Measurements from ENCODE around the gene TMEM214. TPM values are rescaled to one million over a fixed set of nuclear protein-coding genes. Genes with fewer than 3 reads are reported as not detected.

TMEM214 gene
- total and polyA plus RNA-seq, 2 of the 8 experiments (the other 6 are each of a cell fraction or from before 2014, with no cell fraction given), result 49.7 to 71.0 TPM

DNA sequence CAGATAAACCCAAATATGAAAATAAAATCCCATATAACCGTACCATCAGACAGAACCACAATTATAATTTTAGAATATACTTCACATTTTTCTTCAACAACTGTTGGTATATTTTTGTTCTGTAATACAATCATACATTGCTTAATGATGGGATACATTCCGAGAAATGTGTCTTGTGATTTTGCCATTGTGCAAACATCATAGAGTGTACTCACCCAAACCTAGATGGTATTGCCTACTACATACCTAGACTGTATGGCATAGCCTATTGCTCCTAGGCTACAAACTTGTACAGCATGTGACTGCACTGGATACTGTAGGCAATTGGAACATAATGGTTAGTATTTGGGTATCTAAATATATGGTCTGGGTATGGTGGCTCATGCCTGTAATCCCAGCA lies 31.8 kb upstream of the TMEM214 start:
- Histone ChIP-seq H3K4me2 (ENCODE audit: insufficient read depth in 1 of 2, low read depth in 2 of 2, low read length in 2 of 2) (no peak overlapping the region), H3K23me2 (ENCODE audit: low read depth, low read length) (no peaks in the 10 kb centered on the region), H4K8ac (ENCODE audit: extremely low read depth, insufficient read depth, low read length) (no peak overlapping the region), H4K20me1 (replicated peaks in 1 of 2; ENCODE audit: control insufficient read depth in 1 of 2, insufficient read depth in 2 of 2, low read length in 2 of 2) (no peaks in the 10 kb centered on the region), H2AK5ac (ENCODE audit: low read depth, low read length) (no peak overlapping the region), H3K4ac (replicated peaks; ENCODE audit: insufficient read length, low read depth, low read length) (no peak overlapping the region), H3K14ac (ENCODE audit: insufficient read length) (no peak overlapping the region), H2BK5ac (ENCODE audit: low read depth, low read length) (no peak overlapping the region), H3K27ac (ENCODE audit: low read depth, low read length) (no peak overlapping the region), H3K23ac (ENCODE audit: insufficient read length) (no peak overlapping the region), H4K5ac (ENCODE audit: insufficient read length, low read depth, low read length) (no peak overlapping the region), H4K91ac (replicated peaks; ENCODE audit: insufficient read length, low read length) (no peak overlapping the region), H3K9ac (replicated peaks in 1 of 4; ENCODE audit: extremely low read depth in 1 of 4, low read depth in 3 of 4, low read length in 3 of 4) (no peak overlapping the region), H3K4me1 (replicated peaks in 1 of 4; ENCODE audit: control insufficient read depth in 3 of 4, insufficient read depth in 4 of 4, low read length in 3 of 4) (0 out of 7 replicates have a peak, but pooled peaks cover 0 to 2% (median 0%) of the 10 kb centered on the region in 4 experiments), H3K79me1 (ENCODE audit: low read depth, low read length) (no peaks in the 10 kb centered on the region; the same call in 1 of the 2 replicates), H2AFZ (ENCODE audit: low read length) (no peak overlapping the region), H3K18ac (ENCODE audit: extremely low read depth, low read length) (no peak overlapping the region), H3K9me3 (ENCODE audit: insufficient read depth in 2 of 2, low read depth in 1 of 2, low read length in 1 of 2) (no peaks in the 10 kb centered on the region), H2BK12ac (ENCODE audit: low read depth, low read length) (no peak overlapping the region), H2BK15ac (ENCODE audit: low read length) (no peak overlapping the region), H3K56ac (replicated peaks; ENCODE audit: insufficient read length, low read depth, low read length) (no peak overlapping the region), H2BK120ac (replicated peaks; ENCODE audit: low read depth, low read length) (no peak overlapping the region), H3K4me3 (ENCODE audit: extremely low read depth in 1 of 4, insufficient read depth in 2 of 4, low read depth in 3 of 4, low read length in 4 of 4) (no peak overlapping the region), H3K79me2 (ENCODE audit: control insufficient read depth in 1 of 2, insufficient read depth in 2 of 2, low read length in 2 of 2) (no peaks in the 10 kb centered on the region), H2BK20ac (ENCODE audit: low read length) (no peak overlapping the region), H3K36me3 (ENCODE audit: control insufficient read depth in 2 of 4, insufficient read depth in 4 of 4, low read length in 3 of 4) (no peaks in the 10 kb centered on the region), H3K27me3 (replicated peaks in 1 of 4; ENCODE audit: control insufficient read depth in 3 of 4, extremely low read depth in 1 of 4, insufficient read depth in 3 of 4, low read length in 3 of 4) (no peaks in the 10 kb centered on the region; a peak in 2 of 7 replicates)
- WGBS, 2 experiments (ENCODE audit: extremely low coverage in 1 of 2, insufficient coverage in 1 of 2, insufficient read length in 1 of 2, insufficient replicate concordance in 2 of 2, low coverage in 1 of 2, low lambda C conversion rate in 2 of 2, missing lambda C conversion rate in 1 of 2), result 88% methylated on average over 2 of the region's 2 CpGs; no CpG with 5 or more reads in 1 of the 2 experiments
- POLR2A ChIA-PET (ENCODE audit: partially characterized antibody), result no interaction called here
- CTCF ChIA-PET (ENCODE audit: partially characterized antibody), result interaction anchor here (0.6 kb wide), 1 partner anchor 9 kb away, joined by 3 read pairs; no protein-coding TSS in a partner anchor
- no peak for FAIRE-seq
- no peak for DNase-seq (ENCODE audit: low read depth in 1 of 2, low spot score in 2 of 2)
- TF ChIP-seq RAD21 (IDR thresholded peaks at IDR 0.05 in 1 of 2, conservative IDR thresholded peaks at IDR 0.05 in 1 of 2; ENCODE audit: low read depth in 2 of 2, low read length in 2 of 2), result no peak
- no peak for TF ChIP-seq RNF2 (IDR thresholded peaks at IDR 0.05; ENCODE audit: borderline replicate concordance, low read depth, low read length, missing control alignments, poor library complexity, severe bottlenecking)
- no peak for TF ChIP-seq ZNF274 (IDR thresholded peaks at IDR 0.05; ENCODE audit: borderline replicate concordance, extremely low read depth, low read length)
- TF ChIP-seq SAP30 (IDR thresholded peaks at IDR 0.05; ENCODE audit: insufficient read depth, insufficient replicate concordance, low read length), result no peak
- TF ChIP-seq, protein P1, sequence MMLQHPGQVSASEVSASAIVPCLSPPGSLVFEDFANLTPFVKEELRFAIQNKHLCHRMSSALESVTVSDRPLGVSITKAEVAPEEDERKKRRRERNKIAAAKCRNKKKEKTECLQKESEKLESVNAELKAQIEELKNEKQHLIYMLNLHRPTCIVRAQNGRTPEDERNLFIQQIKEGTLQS (IDR thresholded peaks at IDR 0.05; ENCODE audit: insufficient read depth, low read depth, low read length), result no peak
- no peak for TF ChIP-seq CTBP2 (IDR thresholded peaks at IDR 0.05; ENCODE audit: borderline replicate concordance, insufficient read depth, insufficient read length, low read length)
- TF ChIP-seq EGR1 (IDR thresholded peaks at IDR 0.05; ENCODE audit: borderline replicate concordance, low read depth, low read length), result no peak
- TF ChIP-seq CBX5 (IDR thresholded peaks at IDR 0.05; ENCODE audit: low read depth, low read length), result no peak
- TF ChIP-seq SIRT6 (IDR thresholded peaks at IDR 0.05; ENCODE audit: low read length), result no peak
- no peak for TF ChIP-seq EZH2 (IDR thresholded peaks at IDR 0.05; ENCODE audit: low read depth, low read length, severe bottlenecking)

Measured in H1 (cell line).